Mesenteric fat pad (tissue), 1 donor: Measurements from ENCODE around the gene MVP. TPM values are rescaled to one million over a fixed set of nuclear protein-coding genes. Genes with fewer than 3 reads are reported as not detected.
"Not testable (repeated sequence)": the region's sequence is repeated elsewhere in the genome, so short reads cannot be mapped to it uniquely, and the experiment has no call there.

ENCODE experiments used
- DNase-seq: peaks from one replicate; pipeline ENCODE4 v3.0.0-alpha.2; 2020; ENCODE audit warnings: low spot score
- total RNA-seq: library from RNA; stranded (reverse); fragmentation: NEBNext Ultra II Directional; extraction: Animal tissue kit (Norgen Biotek cat#: 25700); gene quantifications from one replicate; pipeline ENCODE4 v1.2.1, GENCODE V29; 2021
- donor health status: DM: yes; HTN: yes; CAD: no.

The MVP gene
- total RNA-seq, 1 donor from 2014 or later = 150 TPM

GRCh38 chr16:29868396-29869009 is 48.2 kb downstream of the MVP start:
- no peak for DNase-seq

GRCh38 chr16:29869067-29869466 is 48.8 kb downstream of the MVP start:
- DNase-seq = not testable (repeated sequence)

GRCh38 chr16:29871822-29872546 is 51.7 kb downstream of the MVP start:
- DNase-seq = no peak

- no peak for DNase-seq
These were observed 53.1 kb downstream of the MVP start for GRCh38 chr16:29873319-29873718.

- no peak for DNase-seq
These were observed 54.9 kb downstream of the MVP start for GRCh38 chr16:29875206-29875605.

GRCh38 chr16:29876217-29876593 is 55.9 kb downstream of the MVP start:
- no peak for DNase-seq

- no peak for DNase-seq
These were observed 56.5 kb downstream of the MVP start for GRCh38 chr16:29876594-29877249.

GRCh38 chr16:29877266-29877961 is 57.2 kb downstream of the MVP start:
- no peak for DNase-seq

- DNase-seq = no peak
These were observed 57.9 kb downstream of the MVP start for GRCh38 chr16:29878172-29878571.

- no peak for DNase-seq
These were observed 60.8 kb downstream of the MVP start for GRCh38 chr16:29881050-29881449.

GRCh38 chr16:29883987-29884386 is 63.7 kb downstream of the MVP start:
- no peak for DNase-seq

GRCh38 chr16:29889372-29889771 is 69.1 kb downstream of the MVP start:
- not testable (repeated sequence) for DNase-seq

GRCh38 chr16:29891525-29892457 is 71.5 kb downstream of the MVP start:
- no peak for DNase-seq

- no peak for DNase-seq
These were observed 72.2 kb downstream of the MVP start for GRCh38 chr16:29892458-29892813.

- DNase-seq = no peak
These were observed 73.3 kb downstream of the MVP start for GRCh38 chr16:29893553-29893952.

- no peak for DNase-seq
These were observed 74.1 kb downstream of the MVP start for GRCh38 chr16:29894352-29894751.

- DNase-seq = no peak
These were observed 76.6 kb downstream of the MVP start for GRCh38 chr16:29896841-29897240.

GRCh38 chr16:29897333-29897732 is 77.1 kb downstream of the MVP start:
- no peak for DNase-seq
